ENCODE data around the gene POLN.

POLN gene

GRCh38 chr4:2049381-2049780, 192.5 kb downstream of the POLN start:
- in situ Hi-C loops (cut with HindIII; ENCODE audit: low pct_ligation_motif_present, low sequenced_read_pairs), result no loop called here
- H3K36me3 ChIP-seq (replicated peaks), result no peaks in the 10 kb centered on the region
- DNase-seq, result no peak
- H3K27me3 ChIP-seq (replicated peaks), result peaks cover 5% of the 10 kb centered on the region
- no peak for TF ChIP-seq CTCF (IDR thresholded peaks at IDR 0.05; ENCODE audit: low read depth, low read length, missing control alignments)
- no peak overlapping the region for H3K4me3 ChIP-seq (ENCODE audit: low read depth, low read length)
- no peak overlapping the region for H3K27ac ChIP-seq

- no peak for DNase-seq
- no peaks in the 10 kb centered on the region for H3K36me3 ChIP-seq (replicated peaks)
- H3K4me3 ChIP-seq (ENCODE audit: low read depth, low read length), result no peak overlapping the region
- no peak overlapping the region for H3K27ac ChIP-seq
- TF ChIP-seq CTCF (IDR thresholded peaks at IDR 0.05; ENCODE audit: low read depth, low read length, missing control alignments), result no peak
- in situ Hi-C loops (cut with HindIII; ENCODE audit: low pct_ligation_motif_present, low sequenced_read_pairs), result no loop called here
- peaks cover 5% of the 10 kb centered on the region for H3K27me3 ChIP-seq (replicated peaks)
These were observed 193.1 kb downstream of the POLN start for GRCh38 chr4:2048831-2049230.

GRCh38 chr4:2047781-2048581, 193.9 kb downstream of the POLN start:
- Histone ChIP-seq H3K36me3 (replicated peaks) (no peaks in the 10 kb centered on the region), H3K27me3 (replicated peaks) (peaks cover 5% of the 10 kb centered on the region), H3K27ac (no peak overlapping the region), H3K4me3 (ENCODE audit: low read depth, low read length) (no peak overlapping the region)
- no peak for DNase-seq
- in situ Hi-C loops (cut with HindIII; ENCODE audit: low pct_ligation_motif_present, low sequenced_read_pairs), result no loop called here
- TF ChIP-seq CTCF (IDR thresholded peaks at IDR 0.05; ENCODE audit: low read depth, low read length, missing control alignments), result no peak

- no peak overlapping the region for H3K27ac ChIP-seq
- no peak for DNase-seq
- H3K36me3 ChIP-seq (replicated peaks), result no peaks in the 10 kb centered on the region
- in situ Hi-C loops (cut with HindIII; ENCODE audit: low pct_ligation_motif_present, low sequenced_read_pairs), result no loop called here
- no peak overlapping the region for H3K4me3 ChIP-seq (ENCODE audit: low read depth, low read length)
- no peak for TF ChIP-seq CTCF (IDR thresholded peaks at IDR 0.05; ENCODE audit: low read depth, low read length, missing control alignments)
- H3K27me3 ChIP-seq (replicated peaks), result peaks cover 1% of the 10 kb centered on the region
These were observed 194.8 kb downstream of the POLN start for GRCh38 chr4:2047031-2047660.

GRCh38 chr4:2046031-2046961, 195.6 kb downstream of the POLN start:
- peaks cover 4% of the 10 kb centered on the region for H3K27me3 ChIP-seq (replicated peaks)
- H3K4me3 ChIP-seq (ENCODE audit: low read depth, low read length), result no peak overlapping the region

More at GRCh38 chr4:2046031-2046961, 195.6 kb downstream of the POLN start:
- TF ChIP-seq CTCF (IDR thresholded peaks at IDR 0.05; ENCODE audit: low read depth, low read length, missing control alignments), result peak; percentile 41
- in situ Hi-C loops (cut with HindIII; ENCODE audit: low pct_ligation_motif_present, low sequenced_read_pairs), result no loop called here
- H3K27ac ChIP-seq, result no peak overlapping the region
- H3K36me3 ChIP-seq (replicated peaks), result no peaks in the 10 kb centered on the region
- DNase-seq, result no peak

All from brain microvascular endothelial cell (primary cell).